ENCODE data around the gene ZIC4.

Gene ZIC4

GRCh38 chr3:147401421-147401820, 4.9 kb downstream of the ZIC4 start:
- no peak for TF ChIP-seq CTCF (IDR thresholded peaks at IDR 0.05; ENCODE audit: extremely low read depth, insufficient read depth, missing control alignments)
- in situ Hi-C loops (cut with MboI; ENCODE audit: low pct_unique_long_range_greater_than_20kb, low sequenced_read_pairs, unreplicated experiment) = no loop called here
- DNase-seq (ENCODE audit: low spot score) = no peak

- no peak for TF ChIP-seq CTCF (IDR thresholded peaks at IDR 0.05; ENCODE audit: extremely low read depth, insufficient read depth, missing control alignments)
- DNase-seq (ENCODE audit: low spot score) = no peak
- in situ Hi-C loops (cut with MboI; ENCODE audit: low pct_unique_long_range_greater_than_20kb, low sequenced_read_pairs, unreplicated experiment) = no loop called here
These were observed 5.3 kb downstream of the ZIC4 start for GRCh38 chr3:147400999-147401398.

GRCh38 chr3:147400111-147400510, 6.2 kb downstream of the ZIC4 start:
- no peak for DNase-seq (ENCODE audit: low spot score)
- no peak for TF ChIP-seq CTCF (IDR thresholded peaks at IDR 0.05; ENCODE audit: extremely low read depth, insufficient read depth, missing control alignments)
- in situ Hi-C loops (cut with MboI; ENCODE audit: low pct_unique_long_range_greater_than_20kb, low sequenced_read_pairs, unreplicated experiment) = no loop called here

GRCh38 chr3:147398813-147399534, 7.4 kb downstream of the ZIC4 start:
- DNase-seq (ENCODE audit: low spot score) = no peak
- in situ Hi-C loops (cut with MboI; ENCODE audit: low pct_unique_long_range_greater_than_20kb, low sequenced_read_pairs, unreplicated experiment) = no loop called here
- no peak for TF ChIP-seq CTCF (IDR thresholded peaks at IDR 0.05; ENCODE audit: extremely low read depth, insufficient read depth, missing control alignments)

- no peak for TF ChIP-seq CTCF (IDR thresholded peaks at IDR 0.05; ENCODE audit: extremely low read depth, insufficient read depth, missing control alignments)
- DNase-seq (ENCODE audit: low spot score) = no peak
- in situ Hi-C loops (cut with MboI; ENCODE audit: low pct_unique_long_range_greater_than_20kb, low sequenced_read_pairs, unreplicated experiment) = no loop called here
These were observed 8.2 kb downstream of the ZIC4 start for GRCh38 chr3:147397875-147398812.

- no peak for TF ChIP-seq CTCF (IDR thresholded peaks at IDR 0.05; ENCODE audit: extremely low read depth, insufficient read depth, missing control alignments)
- in situ Hi-C loops (cut with MboI; ENCODE audit: low pct_unique_long_range_greater_than_20kb, low sequenced_read_pairs, unreplicated experiment) = no loop called here
- no peak for DNase-seq (ENCODE audit: low spot score)
These were observed 9.0 kb downstream of the ZIC4 start for GRCh38 chr3:147397155-147397874.

Data from GM13977 (cell line).